Mesothelial cell of epicardium (in vitro differentiated cells): Measurements from ENCODE around the gene NCAM1. TPM values are rescaled to one million over a fixed set of nuclear protein-coding genes. Genes with fewer than 3 reads are reported as not detected.

Source experiments
- DNase-seq, 2 experiments: peaks; one replicate each; pipeline ENCODE4 v3.0.0; 2021; ENCODE audit warnings: low spot score in 2 of 2; ENCODE audit not compliant: unreplicated experiment in 2 of 2
- H3K27ac Mint-ChIP-seq: 2 replicates; pipeline ENCODE4 v1.8.0; 2021; ENCODE audit warnings: mixed read lengths
- H3K27me3 Mint-ChIP-seq: 2 replicates; pipeline ENCODE4 v1.8.0; 2021; ENCODE audit warnings: low read depth, mixed read lengths
- H3K36me3 Mint-ChIP-seq: 2 replicates; pipeline ENCODE4 v1.8.0; 2021; ENCODE audit warnings: mixed read lengths
- H3K4me1 Mint-ChIP-seq: 2 replicates; pipeline ENCODE4 v1.8.0; 2021; ENCODE audit warnings: mixed read lengths
- H3K4me3 Mint-ChIP-seq: 2 replicates; pipeline ENCODE4 v1.8.0; 2021; ENCODE audit warnings: mild to moderate bottlenecking, moderate library complexity, mixed read lengths
- H3K9me3 Mint-ChIP-seq: 2 replicates; pipeline ENCODE4 v1.8.0; 2021; ENCODE audit warnings: mixed read lengths
- CTCF ChIP-seq: fragments of 200-600 bp; sonication (generic); IDR thresholded peaks from one replicate; pipeline ENCODE4 v1.5.0; 2021; ENCODE audit warnings: antibody characterized with exemption; ENCODE audit not compliant: unreplicated experiment
- total RNA-seq: library from RNA; stranded (reverse); gene quantifications from 3 replicates; pipeline ENCODE4 v1.2.1, GENCODE V29; 2021

The NCAM1 gene
- total RNA-seq, 1 donor from 2014 or later, result 139 TPM

DNA sequence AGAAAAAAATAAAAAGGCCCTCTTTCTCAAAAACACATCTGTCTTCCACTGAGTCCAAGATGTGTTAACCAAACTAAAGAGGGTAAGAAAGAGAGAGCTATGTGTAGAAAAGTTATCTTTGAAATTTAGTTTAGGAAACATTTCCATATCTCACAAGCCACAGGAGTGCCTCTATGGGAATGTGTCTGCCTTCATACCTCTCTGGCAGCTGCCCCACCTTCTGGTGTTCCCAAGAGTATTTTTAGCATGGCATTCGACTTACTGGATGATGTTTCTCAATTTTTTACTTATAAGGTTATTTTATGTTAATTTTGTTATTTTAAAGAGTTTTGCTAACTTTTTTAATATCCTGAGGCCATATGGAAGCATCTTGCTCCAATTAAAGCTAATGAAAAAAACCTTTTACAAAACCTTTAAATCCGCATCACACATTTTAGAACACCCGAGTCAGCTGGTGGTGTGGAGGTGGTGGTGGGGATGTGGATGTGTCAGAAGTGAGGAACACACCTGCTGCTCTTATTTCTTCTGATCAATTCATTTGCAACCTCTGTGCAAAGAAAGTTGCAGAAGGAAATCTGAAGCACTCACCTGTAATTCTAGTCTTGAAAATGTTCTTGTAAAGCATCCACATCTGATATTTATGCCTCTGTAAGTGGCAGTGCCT lies 112.2 kb downstream of the NCAM1 start:
- Mint-ChIP-seq H3K4me1 (no peaks in the 10 kb centered on the region), H3K9me3 (no peaks in the 10 kb centered on the region), H3K4me3 (no peak overlapping the region), H3K27me3 (no peaks in the 10 kb centered on the region), H3K36me3 (no peaks in the 10 kb centered on the region), H3K27ac (no peak overlapping the region)
- no peak for DNase-seq
- no peak for TF ChIP-seq CTCF

DNA sequence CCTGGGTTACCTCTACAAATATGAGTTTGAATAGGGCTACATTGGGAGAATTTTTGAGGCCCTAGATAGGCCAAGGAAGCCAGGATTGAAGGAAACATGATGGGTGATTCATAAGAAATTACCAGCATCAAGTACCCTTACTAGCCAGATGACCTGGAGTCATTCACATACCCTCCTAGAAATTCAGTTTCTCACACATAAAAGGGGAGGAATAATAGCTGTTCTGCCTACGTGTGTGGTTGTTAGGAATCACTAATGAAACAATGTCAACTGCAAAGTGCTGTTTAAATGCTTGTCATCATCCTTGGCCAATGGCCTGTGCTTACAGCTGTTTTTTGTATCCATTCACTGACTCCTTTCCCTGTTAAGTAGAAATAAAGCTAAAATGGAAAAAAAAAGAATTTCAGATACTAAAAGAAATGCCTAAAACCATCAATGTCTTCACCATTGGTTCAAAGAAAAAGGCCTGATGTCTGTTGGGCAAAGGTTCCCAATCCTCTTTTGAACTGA lies 114.4 kb downstream of the NCAM1 start:
- no peak for DNase-seq
- no peak overlapping the region for H3K27ac Mint-ChIP-seq
- no peak overlapping the region for H3K4me3 Mint-ChIP-seq
- peaks cover 1% of the 10 kb centered on the region for H3K36me3 Mint-ChIP-seq
- no peaks in the 10 kb centered on the region for H3K9me3 Mint-ChIP-seq
- H3K27me3 Mint-ChIP-seq, result no peaks in the 10 kb centered on the region
- no peak for TF ChIP-seq CTCF
- H3K4me1 Mint-ChIP-seq, result no peaks in the 10 kb centered on the region

- no peaks in the 10 kb centered on the region for H3K27me3 Mint-ChIP-seq
- no peak for DNase-seq
- H3K4me1 Mint-ChIP-seq, result no peaks in the 10 kb centered on the region
- H3K27ac Mint-ChIP-seq, result no peak overlapping the region
- no peak for TF ChIP-seq CTCF
- H3K9me3 Mint-ChIP-seq, result no peaks in the 10 kb centered on the region
- no peak overlapping the region for H3K4me3 Mint-ChIP-seq
- peaks cover 4% of the 10 kb centered on the region for H3K36me3 Mint-ChIP-seq
Measured at GRCh38 chr11:113077379-113077778, 116.2 kb downstream of the NCAM1 start.

- DNase-seq, result no peak
- Mint-ChIP-seq H3K27me3 (peaks cover 2% of the 10 kb centered on the region), H3K4me3 (no peak overlapping the region), H3K36me3 (peaks cover 4% of the 10 kb centered on the region), H3K4me1 (peaks cover 6% of the 10 kb centered on the region), H3K27ac (no peak overlapping the region), H3K9me3 (no peaks in the 10 kb centered on the region)
- TF ChIP-seq CTCF, result no peak
Measured at GRCh38 chr11:113082341-113082955, 121.2 kb downstream of the NCAM1 start.

GRCh38 chr11:113083571-113083970 lies 122.4 kb downstream of the NCAM1 start:
- no peak overlapping the region for H3K27ac Mint-ChIP-seq
- no peaks in the 10 kb centered on the region for H3K9me3 Mint-ChIP-seq
- H3K27me3 Mint-ChIP-seq, result peaks cover 2% of the 10 kb centered on the region
- no peak for DNase-seq
- peaks cover 4% of the 10 kb centered on the region for H3K36me3 Mint-ChIP-seq
- TF ChIP-seq CTCF, result no peak
- H3K4me1 Mint-ChIP-seq, result peaks cover 6% of the 10 kb centered on the region
- no peak overlapping the region for H3K4me3 Mint-ChIP-seq
